Epithelial cell of esophagus (primary cell): ENCODE data around the gene ACTR1A.

Experiments used
- DNase-seq: peaks from one replicate; pipeline ENCODE4 v3.0.0; 2010; ENCODE audit warnings: low read depth
- H3K4me3 ChIP-seq: 2 replicates; pipeline ENCODE4 v1.5.1; 2011; ENCODE audit warnings: mild to moderate bottlenecking, low read length, control low read depth
- TF ChIP-seq, protein P1 (sequence below): IDR thresholded peaks from 2 replicates; pipeline ENCODE4 v1.5.1; 2011; ENCODE audit warnings: low read depth, mild to moderate bottlenecking, low read length, control low read depth, inconsistent platforms; ENCODE audit not compliant: insufficient read depth; ENCODE audit errors: missing control alignments

The ACTR1A gene

DNA sequence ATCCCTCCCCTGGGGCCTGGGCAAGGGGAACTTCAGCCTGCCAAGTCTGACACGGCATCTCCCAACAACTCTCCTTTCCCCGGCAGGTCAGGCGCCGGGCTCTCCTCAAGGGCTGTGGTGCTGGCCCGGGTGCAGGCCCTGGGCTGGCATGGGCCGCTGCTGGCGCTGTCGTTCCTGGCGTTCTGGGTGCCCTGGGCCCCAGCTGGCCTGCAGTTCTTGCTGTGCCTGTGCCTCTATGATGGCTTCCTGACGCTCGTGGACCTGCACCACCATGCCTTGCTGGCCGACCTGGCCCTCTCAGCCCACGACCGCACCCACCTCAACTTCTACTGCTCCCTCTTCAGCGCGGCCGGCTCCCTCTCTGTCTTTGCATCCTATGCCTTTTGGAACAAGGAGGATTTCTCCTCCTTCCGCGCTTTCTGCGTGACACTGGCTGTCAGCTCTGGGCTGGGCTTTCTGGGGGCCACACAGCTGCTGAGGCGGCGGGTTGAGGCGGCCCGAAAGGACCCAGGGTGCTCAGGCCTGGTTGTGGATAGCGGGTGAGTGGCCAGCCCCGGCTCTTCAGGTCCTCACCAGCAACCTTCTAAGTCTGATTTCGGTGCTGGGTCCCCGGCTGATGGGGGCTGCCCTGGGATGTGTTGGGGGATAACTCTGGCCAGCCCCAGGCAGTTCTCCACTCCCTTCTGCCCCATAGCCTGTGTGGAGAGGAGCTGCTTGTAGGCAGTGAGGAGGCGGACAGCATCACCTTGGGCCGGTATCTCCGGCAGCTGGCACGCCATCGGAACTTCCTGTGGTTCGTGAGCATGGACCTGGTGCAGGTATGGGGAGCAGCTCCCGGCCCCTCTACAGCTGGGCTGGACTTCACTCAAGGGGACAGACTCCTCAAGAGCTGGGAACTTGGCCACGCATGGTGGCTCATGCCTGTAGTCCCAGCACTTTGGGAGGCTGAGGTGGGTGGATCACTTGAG lies 31.6 kb downstream of the ACTR1A start:
- DNase-seq = no peak
- H3K4me3 ChIP-seq = no peak overlapping the region
- TF ChIP-seq, protein P1, sequence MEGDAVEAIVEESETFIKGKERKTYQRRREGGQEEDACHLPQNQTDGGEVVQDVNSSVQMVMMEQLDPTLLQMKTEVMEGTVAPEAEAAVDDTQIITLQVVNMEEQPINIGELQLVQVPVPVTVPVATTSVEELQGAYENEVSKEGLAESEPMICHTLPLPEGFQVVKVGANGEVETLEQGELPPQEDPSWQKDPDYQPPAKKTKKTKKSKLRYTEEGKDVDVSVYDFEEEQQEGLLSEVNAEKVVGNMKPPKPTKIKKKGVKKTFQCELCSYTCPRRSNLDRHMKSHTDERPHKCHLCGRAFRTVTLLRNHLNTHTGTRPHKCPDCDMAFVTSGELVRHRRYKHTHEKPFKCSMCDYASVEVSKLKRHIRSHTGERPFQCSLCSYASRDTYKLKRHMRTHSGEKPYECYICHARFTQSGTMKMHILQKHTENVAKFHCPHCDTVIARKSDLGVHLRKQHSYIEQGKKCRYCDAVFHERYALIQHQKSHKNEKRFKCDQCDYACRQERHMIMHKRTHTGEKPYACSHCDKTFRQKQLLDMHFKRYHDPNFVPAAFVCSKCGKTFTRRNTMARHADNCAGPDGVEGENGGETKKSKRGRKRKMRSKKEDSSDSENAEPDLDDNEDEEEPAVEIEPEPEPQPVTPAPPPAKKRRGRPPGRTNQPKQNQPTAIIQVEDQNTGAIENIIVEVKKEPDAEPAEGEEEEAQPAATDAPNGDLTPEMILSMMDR = no peak

DNA sequence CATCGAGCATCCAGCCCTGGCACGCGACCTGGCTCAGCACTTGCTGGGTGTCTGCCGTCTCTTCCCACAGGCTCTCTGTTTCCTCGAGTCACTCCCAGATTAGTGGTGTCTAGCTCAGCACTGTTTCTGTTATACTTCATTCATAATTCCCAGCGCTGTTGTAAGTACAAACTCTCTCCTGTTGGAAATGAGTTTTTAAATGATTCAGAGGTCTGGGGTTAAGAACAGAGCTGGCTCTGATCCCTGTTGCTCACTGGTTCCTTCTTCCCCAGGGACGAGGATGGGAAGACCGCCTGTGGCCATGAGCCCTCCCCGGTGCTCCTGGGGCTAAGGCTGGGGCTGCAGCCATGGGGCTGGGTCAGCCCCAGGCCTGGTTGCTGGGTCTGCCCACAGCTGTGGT lies 33.8 kb downstream of the ACTR1A start:
- no peak for DNase-seq
- TF ChIP-seq, protein P1 = no peak
- H3K4me3 ChIP-seq = no peak overlapping the region

DNA sequence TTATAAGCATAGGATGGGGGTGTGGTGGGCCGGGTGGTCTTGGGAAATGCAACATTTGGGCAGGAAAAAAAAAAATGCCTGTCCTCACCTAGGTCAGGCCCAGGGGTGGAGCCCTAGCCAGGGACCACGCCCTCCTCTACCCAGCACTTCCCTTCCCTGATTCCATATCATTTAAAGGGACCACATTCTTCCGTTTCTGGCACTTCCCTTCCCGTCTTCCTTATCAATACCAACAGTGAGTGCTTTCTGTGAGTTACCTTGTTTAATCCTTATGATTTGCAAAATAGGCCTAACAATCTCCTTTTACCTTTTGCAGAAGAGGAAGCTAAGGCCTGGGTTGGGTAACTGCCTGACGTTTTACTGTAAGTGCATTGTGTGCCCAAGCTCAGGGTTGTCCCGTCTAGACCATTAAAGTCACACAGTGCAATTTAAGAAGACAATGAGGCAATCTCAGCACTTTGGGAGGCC lies 34.5 kb downstream of the ACTR1A start:
- no peak overlapping the region for H3K4me3 ChIP-seq
- TF ChIP-seq, protein P1 = no peak
- no peak for DNase-seq

DNA sequence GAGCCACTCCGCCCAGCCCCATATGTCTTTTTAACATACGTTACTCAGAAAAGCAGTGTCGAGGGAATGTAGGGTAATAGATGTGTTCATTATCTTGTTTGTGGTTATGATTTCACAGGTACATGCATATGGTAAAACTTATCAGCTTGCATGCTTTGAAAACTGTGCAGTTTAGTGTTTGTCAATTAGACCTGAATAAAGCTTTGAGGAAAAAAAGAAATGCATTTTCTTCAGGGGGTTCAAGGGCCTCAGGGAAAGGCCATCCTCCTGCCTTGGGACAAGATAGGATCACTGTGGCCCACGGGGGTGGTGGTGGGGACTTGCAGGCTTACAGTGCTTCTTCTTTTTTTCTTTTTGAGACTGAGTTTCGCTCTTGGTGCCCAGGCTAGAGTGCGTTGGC lies 35.2 kb downstream of the ACTR1A start:
- H3K4me3 ChIP-seq = no peak overlapping the region
- DNase-seq = no peak
- TF ChIP-seq, protein P1 = no peak

DNA sequence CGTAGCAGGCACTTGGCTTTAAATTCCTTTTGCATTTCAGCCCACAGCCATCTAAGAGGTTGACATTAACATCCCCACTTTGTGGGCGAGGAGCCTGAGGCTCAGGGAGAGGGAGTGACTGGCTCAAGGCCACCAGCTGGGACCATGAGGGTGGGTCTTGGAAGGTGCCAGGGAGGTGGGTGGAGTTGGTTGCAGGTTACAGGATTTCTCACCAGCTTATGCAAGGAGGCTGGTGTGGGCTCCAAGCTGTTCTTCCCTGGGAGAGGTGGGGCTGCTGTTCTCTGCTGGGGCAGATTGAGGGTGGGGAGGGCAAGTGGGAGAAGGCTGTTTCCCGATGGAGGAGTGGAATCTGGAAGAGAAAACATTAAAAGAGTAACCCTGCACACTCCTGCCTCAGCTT lies 37.0 kb downstream of the ACTR1A start:
- TF ChIP-seq, protein P1 = no peak
- DNase-seq = no peak
- H3K4me3 ChIP-seq = no peak overlapping the region

DNA sequence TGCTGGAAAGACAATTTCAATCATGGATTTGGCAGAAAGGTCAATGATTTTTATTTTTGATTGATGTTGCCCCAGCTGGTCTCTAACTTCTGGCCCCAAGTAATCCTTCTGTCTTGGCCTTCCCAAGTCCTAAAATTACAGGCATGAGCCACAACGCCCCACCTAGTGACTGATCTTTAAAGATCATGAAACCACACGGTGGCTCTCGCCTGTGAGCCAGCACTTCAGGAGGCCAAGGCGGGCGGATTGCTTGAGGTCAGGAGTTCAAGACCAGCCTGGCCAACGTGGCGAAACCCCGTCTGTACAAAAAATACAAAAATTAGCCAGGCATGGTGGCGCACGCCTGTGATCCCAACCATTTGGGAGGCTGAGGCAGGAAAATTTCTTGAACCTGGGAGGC lies 38.5 kb downstream of the ACTR1A start:
- H3K4me3 ChIP-seq = no peak overlapping the region
- no peak for DNase-seq
- TF ChIP-seq, protein P1 = no peak

DNA sequence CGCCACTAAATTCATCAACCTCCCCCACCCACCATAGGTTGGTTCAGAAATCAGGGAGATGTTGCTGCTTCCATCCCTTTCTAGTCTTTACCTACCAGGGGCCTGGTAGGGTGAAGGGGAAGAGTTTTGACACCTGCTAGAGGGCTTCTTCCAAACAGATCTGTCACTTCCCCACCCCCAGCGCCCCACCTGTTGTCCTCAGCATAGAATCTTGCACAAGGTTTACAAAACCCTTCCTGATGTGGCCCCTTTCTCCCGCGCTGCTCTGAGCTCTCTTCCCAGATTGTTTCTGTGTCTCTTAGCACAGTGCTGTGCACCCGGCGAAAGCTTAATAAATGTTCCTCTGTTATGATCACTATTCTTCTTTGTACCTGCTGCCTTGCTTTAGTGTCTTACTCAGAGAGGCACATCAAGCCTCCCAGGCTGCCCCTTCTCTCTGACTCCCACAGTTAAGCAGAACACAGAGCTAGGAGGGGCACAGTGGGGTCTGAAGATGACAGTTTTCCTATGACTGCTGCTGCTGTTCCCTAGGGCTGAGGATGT lies 39.9 kb downstream of the ACTR1A start:
- no peak for DNase-seq
- no peak overlapping the region for H3K4me3 ChIP-seq
- TF ChIP-seq, protein P1 = no peak
